HG02970 (cell line): ENCODE data around the gene CBARP.

ENCODE experiments used
- ATAC-seq: cut with Tn5 transposase; IDR thresholded peaks from one replicate; pipeline ENCODE4 v1.9.1; 2021; ENCODE audit warnings: mild to moderate bottlenecking, moderate library complexity, moderate number of reproducible peaks; ENCODE audit not compliant: unreplicated experiment, low FRiP score

The CBARP gene

DNA sequence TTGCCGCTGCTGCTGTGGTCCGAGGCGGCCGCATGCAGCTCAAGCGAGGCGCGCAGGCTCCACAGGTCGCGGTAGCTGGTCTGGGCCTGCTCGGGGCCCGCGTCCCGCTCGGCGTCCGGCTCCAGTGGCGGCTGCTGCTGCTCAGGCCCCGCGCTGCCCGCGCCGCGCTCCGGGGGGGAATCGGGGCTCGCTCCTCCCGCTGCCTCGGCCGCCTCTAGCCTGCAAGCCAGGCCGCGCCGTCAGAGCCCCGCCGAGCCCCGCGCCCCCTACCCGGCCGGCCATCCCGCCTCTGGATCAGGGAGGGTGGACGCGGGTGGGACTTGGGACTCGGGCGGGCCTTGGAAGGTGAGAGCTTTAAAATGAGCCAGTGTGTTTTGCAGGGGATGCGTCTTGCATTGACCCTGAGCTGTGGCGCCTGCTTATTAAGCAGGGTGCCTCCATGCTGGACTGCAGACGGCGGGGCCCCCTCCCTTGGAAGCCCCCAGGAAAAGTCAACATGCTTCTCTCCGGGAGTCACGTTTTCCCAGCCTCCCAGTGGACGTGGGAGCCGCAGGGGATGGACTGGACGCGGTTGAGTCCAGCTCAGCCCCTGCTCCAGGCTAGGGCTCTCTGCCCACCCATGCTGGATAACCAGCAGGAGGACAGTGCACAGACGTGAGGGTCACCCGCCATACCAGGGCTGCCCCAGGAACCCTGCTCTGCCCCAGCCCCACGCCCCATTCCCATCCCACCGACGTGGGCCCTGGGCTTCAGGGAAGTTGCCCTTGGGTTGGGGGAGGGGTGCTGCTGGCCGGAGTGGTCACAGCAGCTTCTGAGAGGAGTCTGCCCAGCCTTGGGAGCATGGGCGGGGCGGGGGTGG lies 7.7 kb downstream of the CBARP start:
- no peak for ATAC-seq

- ATAC-seq, result no peak
Measured at GRCh38 chr19:1229056-1229923, 8.5 kb downstream of the CBARP start.

DNA sequence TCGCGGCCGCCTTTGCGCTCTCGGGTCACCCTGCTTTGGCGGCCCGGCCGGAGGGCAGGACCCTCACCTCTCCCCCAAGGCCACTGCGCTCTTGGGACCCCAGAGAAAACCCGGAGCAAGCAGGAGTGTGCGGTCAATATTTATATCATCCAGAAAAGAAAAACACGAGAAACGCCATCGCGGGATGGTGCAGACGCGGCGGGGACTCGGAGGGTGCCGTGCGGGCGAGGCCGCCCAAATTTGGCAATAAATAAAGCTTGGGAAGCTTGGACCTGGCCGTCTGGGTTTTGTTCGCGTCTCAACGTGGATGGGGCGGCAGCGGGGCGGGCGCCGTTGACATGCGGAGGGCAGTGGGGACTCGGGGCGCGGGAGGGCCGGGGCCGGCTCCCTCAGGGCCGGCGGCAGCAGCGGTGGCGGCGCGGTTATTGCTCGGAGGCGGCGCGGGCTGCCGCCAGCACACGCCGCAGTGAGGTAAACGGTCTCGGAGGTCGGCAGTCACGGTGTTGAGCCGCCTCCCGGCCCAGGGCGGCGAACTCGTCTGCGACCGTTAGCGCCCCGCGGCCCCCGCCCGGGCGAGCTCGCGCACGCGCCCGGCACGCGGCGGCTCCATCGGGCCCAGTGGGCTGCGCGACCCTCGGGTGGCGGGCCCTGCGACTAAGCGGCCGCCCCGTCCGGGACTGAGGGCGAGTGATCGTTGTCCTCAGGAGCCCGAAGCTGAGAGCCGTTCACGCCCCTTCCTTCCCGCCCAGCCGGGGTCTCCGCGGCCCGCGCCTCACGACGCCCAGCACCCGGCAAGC lies 9.4 kb downstream of the CBARP start:
- no peak for ATAC-seq

- no peak for ATAC-seq
Measured at GRCh38 chr19:1227304-1228054, 10.3 kb downstream of the CBARP start.

DNA sequence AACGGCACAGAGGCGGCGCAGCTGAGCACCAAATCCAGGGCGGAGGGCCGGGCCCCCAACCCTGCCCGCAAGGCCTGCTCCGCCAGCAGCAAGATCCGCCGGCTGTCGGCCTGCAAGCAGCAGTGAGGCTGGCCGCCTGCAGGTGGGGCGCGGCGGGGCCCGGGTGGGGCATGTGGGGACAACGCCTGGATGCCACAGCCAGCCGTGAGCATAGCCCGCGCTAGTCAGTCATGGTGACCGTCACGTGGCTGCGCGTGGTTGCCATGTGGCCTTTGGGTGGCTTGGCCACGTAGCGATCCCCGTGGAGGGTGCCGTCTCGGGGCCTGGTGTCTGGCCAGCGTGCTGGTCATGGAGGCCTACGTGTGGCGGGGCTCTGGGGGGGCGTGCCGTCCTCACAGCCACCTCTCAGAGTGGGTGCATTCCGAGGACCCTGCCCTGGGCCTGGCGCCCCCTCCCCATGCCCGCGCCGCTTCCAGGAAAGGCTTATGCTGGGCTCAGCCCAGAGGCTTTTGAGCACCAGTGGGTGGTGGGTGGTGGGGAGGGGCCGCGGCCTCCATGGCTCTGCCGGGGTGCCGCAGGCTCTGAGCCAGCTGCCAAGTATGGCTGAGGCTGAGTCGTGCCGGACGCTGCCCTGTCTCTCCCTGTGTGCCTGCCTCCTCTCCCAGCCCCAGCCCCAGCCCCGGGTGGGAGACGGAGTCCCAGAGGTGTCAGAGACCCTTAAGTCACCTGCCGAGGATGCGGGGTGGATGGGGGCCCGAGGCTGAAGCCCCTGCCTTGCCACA lies 11.1 kb downstream of the CBARP start:
- no peak for ATAC-seq

GRCh38 chr19:1226227-1226518 lies 11.6 kb downstream of the CBARP start:
- no peak for ATAC-seq

GRCh38 chr19:1225440-1226226 lies 12.2 kb downstream of the CBARP start:
- ATAC-seq, result no peak

DNA sequence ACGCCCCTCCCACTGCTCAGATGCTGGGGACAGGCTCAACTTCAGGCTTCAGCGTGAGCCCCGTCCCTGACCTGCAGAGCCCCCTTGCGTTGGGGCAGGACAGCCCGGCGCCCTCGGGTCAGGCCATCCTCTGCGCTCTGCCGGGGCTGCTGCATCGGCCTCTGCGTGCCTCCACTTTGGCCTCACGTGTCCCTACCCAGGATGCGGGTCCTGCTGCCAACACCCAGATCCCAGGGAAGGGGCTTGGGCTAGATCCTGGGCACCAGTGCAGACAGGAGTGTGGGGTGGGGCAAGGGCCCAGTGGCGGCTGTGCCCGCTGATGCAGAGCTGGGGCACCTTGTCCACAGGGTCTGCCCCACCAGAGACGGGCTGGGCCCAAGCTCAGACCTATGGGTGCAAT lies 13.0 kb downstream of the CBARP start:
- no peak for ATAC-seq

DNA sequence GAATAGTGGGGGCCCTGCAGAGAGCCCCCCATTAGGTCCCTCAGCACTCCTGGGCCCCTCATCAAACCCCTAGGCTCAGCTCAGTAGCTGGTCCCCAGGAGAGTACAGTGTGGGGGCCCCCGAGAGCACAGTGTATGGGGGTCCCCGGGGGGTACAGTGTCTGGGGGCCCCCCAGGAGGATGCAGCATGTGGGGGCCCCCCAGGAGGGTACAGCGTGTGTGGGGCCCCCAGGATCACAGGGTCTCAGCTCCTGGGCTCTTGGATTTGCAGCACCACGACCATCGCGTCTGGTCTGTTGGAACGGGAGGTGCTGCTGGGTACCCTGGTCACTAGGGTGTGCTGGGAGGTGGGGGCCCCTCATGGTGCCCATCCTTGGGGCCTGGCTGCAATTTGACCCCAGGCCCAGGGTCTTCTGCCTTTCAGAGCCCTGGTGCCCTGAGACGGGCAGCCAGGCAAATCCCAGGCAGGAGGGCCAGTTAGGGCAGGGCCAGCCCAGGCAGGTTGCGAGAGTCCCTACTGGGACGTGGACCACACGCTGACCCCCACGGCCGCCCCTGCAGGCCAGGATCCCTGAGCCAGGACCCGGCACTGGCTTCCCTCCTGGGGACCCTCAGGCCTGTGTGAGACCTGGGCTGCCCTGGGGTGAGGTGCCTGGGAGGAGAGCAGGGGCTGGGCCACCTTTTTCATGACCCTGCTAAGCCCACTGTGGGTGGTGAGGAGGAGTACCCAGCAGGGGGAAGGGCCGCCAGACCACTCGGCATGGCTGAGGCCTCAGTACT lies 13.6 kb downstream of the CBARP start:
- no peak for ATAC-seq

DNA sequence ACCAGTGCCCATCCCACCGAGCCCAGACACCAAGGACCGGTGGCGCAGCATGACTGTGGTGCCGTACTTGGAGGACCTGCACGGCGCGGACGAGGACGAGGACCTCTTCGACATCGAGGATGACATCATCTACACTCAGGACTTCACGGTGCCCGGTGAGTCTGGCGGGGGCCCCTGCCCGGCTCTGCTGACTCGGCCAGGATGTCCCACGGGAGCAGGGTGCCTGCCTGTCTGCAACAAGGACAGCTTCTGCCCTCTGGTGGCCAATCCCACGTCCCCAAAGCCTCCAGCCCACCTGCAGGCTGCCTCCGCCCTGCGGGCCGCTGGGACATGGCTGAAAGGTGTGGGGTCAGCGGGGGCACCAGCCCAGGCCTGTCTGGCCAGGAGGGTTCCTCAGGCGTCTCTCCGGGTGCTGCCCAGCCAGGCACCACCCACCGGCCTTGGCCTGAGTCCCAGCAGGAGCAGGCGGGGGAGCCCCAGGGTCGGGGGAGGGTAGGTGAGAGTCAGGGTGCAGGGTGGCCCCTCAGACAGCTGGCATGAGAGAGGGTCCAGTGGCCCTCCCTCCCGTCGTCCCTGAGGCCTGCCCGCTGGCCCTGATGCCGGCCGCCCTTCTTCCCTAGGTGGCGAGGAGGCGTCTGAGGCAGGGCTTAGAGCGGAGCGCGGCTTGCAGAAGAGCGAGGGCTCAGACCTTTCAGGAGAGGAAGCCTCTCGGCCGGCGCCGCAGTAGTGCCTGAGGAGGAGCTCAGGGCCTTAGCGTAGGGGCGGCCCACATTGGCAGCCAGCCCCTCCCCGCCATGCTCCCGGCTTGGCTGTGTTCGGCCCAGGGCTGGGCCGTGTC lies 14.6 kb downstream of the CBARP start:
- ATAC-seq, result no peak

GRCh38 chr19:1222394-1222793 lies 15.4 kb downstream of the CBARP start:
- no peak for ATAC-seq

GRCh38 chr19:1221904-1222255 lies 15.9 kb downstream of the CBARP start:
- ATAC-seq, result no peak

GRCh38 chr19:1220976-1221903 lies 16.6 kb downstream of the CBARP start:
- ATAC-seq, result no peak

- no peak for ATAC-seq
Measured at GRCh38 chr19:1220477-1220930, 17.3 kb downstream of the CBARP start.

DNA sequence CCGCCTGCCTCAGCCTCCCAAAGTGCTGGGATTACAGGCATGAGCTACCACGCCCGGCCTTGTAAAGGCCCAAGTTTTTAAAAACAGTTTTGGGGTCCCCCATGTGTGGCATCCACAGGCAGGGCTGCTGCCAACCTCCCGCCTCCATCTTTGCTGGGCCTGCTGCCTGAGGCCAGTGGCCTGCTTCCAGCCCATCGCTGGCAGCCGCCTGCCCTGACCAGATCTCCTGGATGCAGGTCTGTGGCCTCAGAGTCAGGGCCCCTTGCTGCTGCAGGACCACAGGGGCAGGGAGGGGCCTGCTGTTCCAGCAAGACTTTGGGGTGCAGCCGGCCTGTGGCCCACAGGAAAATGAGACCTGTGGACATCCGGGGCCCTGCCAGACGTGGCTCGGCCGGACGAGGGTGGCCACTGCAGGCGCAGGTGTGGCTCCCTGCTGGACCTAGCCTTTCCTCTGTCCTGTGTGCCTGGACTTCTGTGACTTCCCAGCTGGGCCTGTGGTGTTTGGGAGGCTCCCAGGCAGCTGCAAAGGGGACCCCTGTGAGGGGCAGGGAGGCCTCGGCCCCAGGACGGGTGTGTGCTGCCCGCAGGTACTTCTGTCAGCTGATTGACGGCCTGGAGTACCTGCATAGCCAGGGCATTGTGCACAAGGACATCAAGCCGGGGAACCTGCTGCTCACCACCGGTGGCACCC lies 17.9 kb downstream of the CBARP start:
- ATAC-seq, result no peak
